OCI-LY7 (cell line): ENCODE results near the gene GRK4. TPM values are rescaled to one million over a fixed set of nuclear protein-coding genes. Genes with fewer than 3 reads are reported as not detected.

ENCODE experiments used
- BruUV-seq: library from RNA; stranded (reverse); fragments of 400-500 nt; replicated peaks from 2 replicates; lab custom pipeline; 2021; lab: Mats Ljungman, UMichigan
- CTCF ChIA-PET: fragments of 300-600 bp; sonication (Branson Sonifier 250); formaldehyde crosslinking; loops from one replicate; lab custom pipeline; 2022; ENCODE audit warnings: antibody characterized with exemption; ENCODE audit not compliant: unreplicated experiment; lab: Charles Lee
- POLR2A ChIA-PET: fragments of 300-600 bp; sonication (Branson Sonifier 250); formaldehyde crosslinking; loops from one replicate; lab custom pipeline; 2022; ENCODE audit warnings: antibody characterized with exemption; lab: Charles Lee
- DNase-seq: peaks from one replicate; pipeline ENCODE4 v3.0.0-alpha.2; 2015; ENCODE audit warnings: low spot score
- H2AFZ ChIP-seq: fragments of 200-600 bp; sonication (generic), shearing (Covaris generic); 2 replicates; pipeline ENCODE4 v1.6.1; 2014; ENCODE audit warnings: mild to moderate bottlenecking, antibody characterized with exemption, low read length, moderate library complexity
- H3K27ac ChIP-seq: fragments of 200-600 bp; sonication (generic); 2 replicates; pipeline ENCODE4 v1.5.1; 2014; ENCODE audit warnings: mixed run types, low read depth, mild to moderate bottlenecking, moderate library complexity, low read length, inconsistent platforms; ENCODE audit not compliant: poor library complexity, severe bottlenecking
- H3K36me3 ChIP-seq: fragments of 200-600 bp; sonication (generic); 2 replicates; pipeline ENCODE4 v1.6.1; 2014; ENCODE audit warnings: mild to moderate bottlenecking, antibody characterized with exemption, low read length, moderate library complexity, mixed read lengths; ENCODE audit not compliant: insufficient read depth
- H3K4me1 ChIP-seq: fragments of 200-600 bp; sonication (generic); 2 replicates; pipeline ENCODE4 v1.5.1; 2014; ENCODE audit warnings: mild to moderate bottlenecking, low read length; ENCODE audit not compliant: insufficient read depth, poor library complexity, severe bottlenecking
- H3K4me2 ChIP-seq: fragments of 200-600 bp; sonication (generic); 2 replicates; pipeline ENCODE4 v1.6.1; 2014; ENCODE audit warnings: mild to moderate bottlenecking, low read length
- H3K4me3 ChIP-seq: fragments of 200-600 bp; sonication (generic); 2 replicates; pipeline ENCODE4 v1.5.1; 2014; ENCODE audit warnings: mild to moderate bottlenecking, low read depth, low read length; ENCODE audit not compliant: poor library complexity, severe bottlenecking
- H3K79me2 ChIP-seq: fragments of 200-600 bp; sonication (generic); 2 replicates; pipeline ENCODE4 v1.6.1; 2016; ENCODE audit warnings: low read depth, mild to moderate bottlenecking, low read length, moderate library complexity, mixed read lengths; ENCODE audit not compliant: insufficient read depth
- H3K9me2 ChIP-seq: fragments of 200-600 bp; sonication (generic); 2 replicates; pipeline ENCODE4 v1.6.1; 2016; ENCODE audit warnings: mild to moderate bottlenecking, low read length, mixed read lengths; ENCODE audit not compliant: insufficient read depth
- H3K9me3 ChIP-seq: fragments of 200-600 bp; sonication (generic); 2 replicates; pipeline ENCODE4 v1.6.1; 2014; ENCODE audit warnings: mild to moderate bottlenecking, mixed run types, low read length, mixed read lengths
- H4K20me1 ChIP-seq: fragments of 200-600 bp; sonication (generic); 2 replicates; pipeline ENCODE4 v1.6.1; 2014; ENCODE audit warnings: mild to moderate bottlenecking, antibody characterized with exemption, low read length, moderate library complexity, mixed read lengths; ENCODE audit not compliant: insufficient read depth
- EZH2phosphoT487 ChIP-seq: fragments of 200-600 bp; sonication (generic); IDR thresholded peaks from 2 replicates; pipeline ENCODE4 v1.6.1; 2018; ENCODE audit warnings: low read depth, borderline replicate concordance, mild to moderate bottlenecking, mixed run types, antibody characterized with exemption, low read length, moderate library complexity, mixed read lengths
- intact Hi-C: fragments of 100-400 bp; cut with micrococcal nuclease; formaldehyde crosslinking; loops from one replicate; pipeline ENCODE4 v1.10.0; 2022; ENCODE audit not compliant: unreplicated experiment
- total RNA-seq, 2 experiments: library from RNA; depleted of rRNA in 1 of 2; stranded (reverse); fragments of >200 nt in 1 of 2; shearing (Covaris generic) in 1 of 2; gene quantifications; 2 replicates each; pipeline ENCODE4 v1.2.3, GENCODE V29; 2014 to 2022
- TF ChIP-seq, protein P1 (sequence below): fragments of 200-600 bp; sonication (generic); conservative IDR thresholded peaks from 2 replicates; pipeline ENCODE4 v1.5.1; 2014; ENCODE audit warnings: mild to moderate bottlenecking, antibody characterized with exemption, low read length, moderate library complexity, mixed read lengths

GRK4 gene
- total RNA-seq, 2 experiments from 2014 or later = 6.5 to 9.1 TPM

DNA sequence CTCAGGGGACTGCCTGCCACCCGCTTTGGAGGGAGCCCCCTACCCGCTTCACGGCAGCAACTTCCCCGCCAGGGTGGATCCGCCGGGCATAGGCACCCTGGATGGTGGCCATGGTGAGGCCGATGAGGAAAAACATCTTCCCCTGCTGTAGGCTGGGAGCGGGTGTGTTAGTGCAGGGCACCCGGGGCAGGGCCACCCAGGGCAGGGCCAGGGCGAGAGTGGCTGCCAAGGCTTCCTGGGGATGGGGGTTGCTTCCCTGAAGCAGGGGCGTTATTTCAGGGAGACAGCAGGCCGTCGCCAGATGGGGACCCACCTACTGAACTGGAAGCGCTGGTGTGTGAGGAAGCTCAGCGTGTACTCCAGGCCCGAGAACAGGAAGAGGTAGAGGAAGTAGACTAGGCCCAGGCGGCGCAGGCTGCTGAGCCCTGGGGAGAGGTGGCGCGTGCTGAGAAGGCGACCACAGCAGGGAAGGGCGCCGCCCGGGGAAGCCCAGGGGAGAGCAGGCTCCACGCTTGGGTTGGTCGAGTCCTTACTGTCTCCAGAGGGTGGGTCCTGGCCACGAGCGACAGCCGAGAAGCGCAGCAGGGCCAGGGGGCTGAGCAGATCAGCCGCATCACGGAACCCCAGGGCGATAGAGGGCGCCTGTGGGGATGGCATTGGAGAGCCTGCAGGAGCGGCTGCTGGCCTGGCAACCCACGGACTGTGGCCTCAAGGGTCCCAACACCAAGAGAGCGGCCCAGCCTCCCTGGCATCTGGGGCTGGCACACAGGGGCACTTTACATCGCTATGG, 31.7 kb upstream of the GRK4 start:
- Histone ChIP-seq H3K9me3 (no peaks in the 10 kb centered on the region), H2AFZ (no peak overlapping the region), H3K4me3 (peak overlapping the region; percentile 23), H3K36me3 (peaks cover 37% of the 10 kb centered on the region), H4K20me1 (no peaks in the 10 kb centered on the region), H3K9me2 (no peaks in the 10 kb centered on the region), H3K79me2 (no peaks in the 10 kb centered on the region), H3K27ac (peak overlapping the region; percentile 61), H3K4me1 (peaks cover 44% of the 10 kb centered on the region), H3K4me2 (peak overlapping the region; percentile 74)
- no TSS peak for BruUV-seq
- ChIA-PET CTCF (no interaction called here), POLR2A (interaction anchor here (0.8 kb wide), 1 partner anchor 145 kb away, joined by 3 read pairs; no protein-coding TSS in a partner anchor)
- intact Hi-C loops = loop anchor here (1.0 to 10.0 kb wide), 5 partner anchors 79 to 467 kb away; partner anchors contain the start of gene RNF4
- DNase-seq = peak; percentile 82
- TF ChIP-seq, protein P1, sequence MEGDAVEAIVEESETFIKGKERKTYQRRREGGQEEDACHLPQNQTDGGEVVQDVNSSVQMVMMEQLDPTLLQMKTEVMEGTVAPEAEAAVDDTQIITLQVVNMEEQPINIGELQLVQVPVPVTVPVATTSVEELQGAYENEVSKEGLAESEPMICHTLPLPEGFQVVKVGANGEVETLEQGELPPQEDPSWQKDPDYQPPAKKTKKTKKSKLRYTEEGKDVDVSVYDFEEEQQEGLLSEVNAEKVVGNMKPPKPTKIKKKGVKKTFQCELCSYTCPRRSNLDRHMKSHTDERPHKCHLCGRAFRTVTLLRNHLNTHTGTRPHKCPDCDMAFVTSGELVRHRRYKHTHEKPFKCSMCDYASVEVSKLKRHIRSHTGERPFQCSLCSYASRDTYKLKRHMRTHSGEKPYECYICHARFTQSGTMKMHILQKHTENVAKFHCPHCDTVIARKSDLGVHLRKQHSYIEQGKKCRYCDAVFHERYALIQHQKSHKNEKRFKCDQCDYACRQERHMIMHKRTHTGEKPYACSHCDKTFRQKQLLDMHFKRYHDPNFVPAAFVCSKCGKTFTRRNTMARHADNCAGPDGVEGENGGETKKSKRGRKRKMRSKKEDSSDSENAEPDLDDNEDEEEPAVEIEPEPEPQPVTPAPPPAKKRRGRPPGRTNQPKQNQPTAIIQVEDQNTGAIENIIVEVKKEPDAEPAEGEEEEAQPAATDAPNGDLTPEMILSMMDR = peak; percentile 80
- TF ChIP-seq EZH2phosphoT487 = no peak

DNA sequence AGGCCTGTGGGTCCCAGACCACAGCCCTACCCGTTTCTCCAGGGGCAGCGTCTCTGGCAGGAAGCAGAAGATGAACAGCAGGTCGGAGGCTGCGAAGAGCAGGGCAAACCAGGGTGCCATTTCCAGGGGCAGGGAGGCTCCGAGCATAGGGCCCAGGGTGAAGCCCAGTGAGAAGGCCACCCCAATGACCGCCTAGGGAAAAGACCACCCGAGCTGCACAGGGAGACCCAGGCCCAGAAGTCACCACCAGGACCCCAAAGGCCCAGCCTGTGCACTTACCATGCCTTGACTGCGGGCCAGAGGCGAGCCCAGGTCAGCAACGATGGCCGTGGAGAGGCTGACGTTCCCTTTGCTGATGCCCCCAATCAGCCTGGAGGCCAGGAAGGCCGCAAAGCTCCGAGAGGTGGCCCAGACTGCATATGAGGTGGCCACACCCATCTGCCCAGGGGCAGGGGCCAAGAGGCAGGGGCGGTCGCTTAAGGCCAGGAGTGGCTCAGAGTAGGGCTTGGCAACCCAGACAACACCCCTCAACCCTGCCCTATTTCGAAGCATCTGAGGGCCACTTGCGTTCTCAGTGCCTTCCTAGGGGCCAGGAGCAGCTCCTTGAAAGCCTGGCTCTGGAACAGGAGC, 30.9 kb upstream of the GRK4 start:
- Histone ChIP-seq H3K36me3 (peaks cover 44% of the 10 kb centered on the region), H3K4me1 (peaks cover 51% of the 10 kb centered on the region), H3K4me2 (peak overlapping the region; percentile 74), H3K9me2 (no peaks in the 10 kb centered on the region), H3K9me3 (no peaks in the 10 kb centered on the region), H3K27ac (peak overlapping the region; percentile 61), H2AFZ (no peak overlapping the region), H3K4me3 (peak overlapping the region; percentile 23), H4K20me1 (no peaks in the 10 kb centered on the region), H3K79me2 (no peaks in the 10 kb centered on the region)
- DNase-seq = no peak
- POLR2A ChIA-PET = interaction anchor here (0.8 kb wide), 1 partner anchor 146 kb away, joined by 3 read pairs; no protein-coding TSS in a partner anchor
- no peak for TF ChIP-seq EZH2phosphoT487
- TF ChIP-seq, protein P1 = 0 out of 2 replicates have a peak, but pooled peaks have one; percentile 27
- intact Hi-C loops = loop anchor here (5.0 to 10.0 kb wide), 4 partner anchors 80 to 468 kb away; partner anchors contain the start of gene RNF4
- BruUV-seq = no TSS peak
- CTCF ChIA-PET = interaction anchor here (0.6 kb wide), 1 partner anchor 35 kb away, joined by 3 read pairs; no protein-coding TSS in a partner anchor
